MM.1S (cell line): ENCODE data around the gene EN1.

Source experiments
- DNase-seq: peaks from one replicate; pipeline ENCODE4 v3.0.0-alpha.2; 2015
- H2AFZ ChIP-seq: fragments of 300-600 bp; sonication (generic); 2 replicates; pipeline ENCODE4 v1.6.0; 2016; ENCODE audit warnings: antibody characterized with exemption, low read length
- H3F3A ChIP-seq: fragments of 300-600 bp; sonication (generic); 2 replicates; pipeline ENCODE4 v1.6.1; 2016; ENCODE audit warnings: mild to moderate bottlenecking, antibody characterized with exemption, low read length, moderate library complexity, mixed read lengths; ENCODE audit not compliant: insufficient read depth
- H3K27ac ChIP-seq: fragments of 300-600 bp; sonication (generic); 2 replicates; pipeline ENCODE4 v1.5.1; 2016; ENCODE audit warnings: mild to moderate bottlenecking, low read length
- H3K27me3 ChIP-seq: fragments of 300-600 bp; sonication (generic); replicated peaks from 2 replicates; pipeline ENCODE4 v1.6.0; 2016; ENCODE audit warnings: low read length; ENCODE audit not compliant: insufficient read depth
- H3K36me3 ChIP-seq: fragments of 300-600 bp; sonication (generic); replicated peaks from 2 replicates; pipeline ENCODE4 v1.6.1; 2016; ENCODE audit warnings: mild to moderate bottlenecking, low read length, mixed read lengths; ENCODE audit not compliant: insufficient read depth
- H3K4me1 ChIP-seq: fragments of 300-600 bp; sonication (generic); 2 replicates; pipeline ENCODE4 v1.6.1; 2016; ENCODE audit warnings: low read length, mixed read lengths
- H3K4me2 ChIP-seq: fragments of 300-600 bp; sonication (generic); 2 replicates; pipeline ENCODE4 v1.6.0; 2016; ENCODE audit warnings: low read depth, low read length
- H3K4me3 ChIP-seq: fragments of 300-600 bp; sonication (generic); 2 replicates; pipeline ENCODE4 v1.5.1; 2016; ENCODE audit warnings: low read length, mixed read lengths
- H3K79me2 ChIP-seq: fragments of 300-600 bp; sonication (generic); 2 replicates; pipeline ENCODE4 v1.6.1; 2016; ENCODE audit warnings: mixed run types, low read length, mixed read lengths
- H3K9ac ChIP-seq: fragments of 300-600 bp; sonication (generic); 2 replicates; pipeline ENCODE4 v1.6.1; 2016; ENCODE audit warnings: low read length, mixed read lengths
- H3K9me2 ChIP-seq: fragments of 300-600 bp; sonication (generic); replicated peaks from 2 replicates; pipeline ENCODE4 v1.6.1; 2016; ENCODE audit warnings: mild to moderate bottlenecking, low read length, mixed read lengths; ENCODE audit not compliant: insufficient read depth
- H3K9me3 ChIP-seq: fragments of 300-600 bp; sonication (generic); replicated peaks from 2 replicates; pipeline ENCODE4 v1.6.1; 2016; ENCODE audit warnings: mild to moderate bottlenecking, low read length, mixed read lengths; ENCODE audit not compliant: insufficient read depth
- H4K20me1 ChIP-seq: fragments of 300-600 bp; sonication (generic); 2 replicates; pipeline ENCODE4 v1.6.1; 2016; ENCODE audit warnings: mild to moderate bottlenecking, low read length, moderate library complexity, mixed read lengths; ENCODE audit not compliant: insufficient read depth
- EZH2 ChIP-seq: fragments of 300-600 bp; sonication (generic); optimal IDR thresholded peaks from 2 replicates; pipeline ENCODE3; 2017; ENCODE audit warnings: low read depth, mild to moderate bottlenecking, antibody characterized with exemption, low read length, mixed read lengths
- EZH2phosphoT487 ChIP-seq: fragments of 300-600 bp; sonication (generic); IDR thresholded peaks from 2 replicates; pipeline ENCODE4 v1.6.1; 2018; ENCODE audit warnings: antibody characterized with exemption, low read length
- TF ChIP-seq, protein P1 (sequence below): fragments of 300-600 bp; sonication (generic); IDR thresholded peaks from 2 replicates; pipeline ENCODE4 v1.5.1; 2016; ENCODE audit warnings: antibody characterized with exemption, low read length, mixed read lengths

EN1 gene

DNA sequence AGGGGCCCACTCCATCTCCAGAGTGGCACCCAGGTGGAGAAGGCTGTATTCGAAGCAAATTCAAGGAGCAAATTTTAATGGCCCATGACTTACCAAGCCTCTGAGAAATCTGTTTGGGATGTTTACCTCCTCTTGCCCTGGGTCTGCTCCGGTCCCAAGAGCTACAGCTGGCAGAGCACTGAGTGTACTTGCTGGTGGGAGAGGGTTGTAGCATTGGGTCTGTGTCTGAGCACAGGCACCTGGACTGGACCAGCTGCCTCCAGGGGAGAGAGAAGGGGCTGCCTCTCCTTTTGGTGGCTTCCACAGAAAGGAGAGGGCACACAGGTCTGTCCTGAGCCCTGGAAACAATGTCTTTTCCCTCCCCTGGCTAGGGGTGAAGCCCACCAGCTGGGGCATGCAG is 9.8 kb downstream of the EN1 start:
- Histone ChIP-seq H3K4me3 (no peak overlapping the region), H3K36me3 (no peaks in the 10 kb centered on the region), H3K9me2 (no peaks in the 10 kb centered on the region), H3K9ac (no peak overlapping the region), H3K79me2 (no peaks in the 10 kb centered on the region), H2AFZ (no peak overlapping the region), H4K20me1 (no peaks in the 10 kb centered on the region), H3K27me3 (peaks cover 16% of the 10 kb centered on the region; the same call in 1 of the 2 replicates), H3K9me3 (no peaks in the 10 kb centered on the region), H3K4me2 (no peak overlapping the region), H3F3A (no peaks in the 10 kb centered on the region), H3K4me1 (no peaks in the 10 kb centered on the region), H3K27ac (no peak overlapping the region)
- DNase-seq = no peak
- no peak for TF ChIP-seq EZH2
- TF ChIP-seq EZH2phosphoT487 = no peak
- TF ChIP-seq, protein P1, sequence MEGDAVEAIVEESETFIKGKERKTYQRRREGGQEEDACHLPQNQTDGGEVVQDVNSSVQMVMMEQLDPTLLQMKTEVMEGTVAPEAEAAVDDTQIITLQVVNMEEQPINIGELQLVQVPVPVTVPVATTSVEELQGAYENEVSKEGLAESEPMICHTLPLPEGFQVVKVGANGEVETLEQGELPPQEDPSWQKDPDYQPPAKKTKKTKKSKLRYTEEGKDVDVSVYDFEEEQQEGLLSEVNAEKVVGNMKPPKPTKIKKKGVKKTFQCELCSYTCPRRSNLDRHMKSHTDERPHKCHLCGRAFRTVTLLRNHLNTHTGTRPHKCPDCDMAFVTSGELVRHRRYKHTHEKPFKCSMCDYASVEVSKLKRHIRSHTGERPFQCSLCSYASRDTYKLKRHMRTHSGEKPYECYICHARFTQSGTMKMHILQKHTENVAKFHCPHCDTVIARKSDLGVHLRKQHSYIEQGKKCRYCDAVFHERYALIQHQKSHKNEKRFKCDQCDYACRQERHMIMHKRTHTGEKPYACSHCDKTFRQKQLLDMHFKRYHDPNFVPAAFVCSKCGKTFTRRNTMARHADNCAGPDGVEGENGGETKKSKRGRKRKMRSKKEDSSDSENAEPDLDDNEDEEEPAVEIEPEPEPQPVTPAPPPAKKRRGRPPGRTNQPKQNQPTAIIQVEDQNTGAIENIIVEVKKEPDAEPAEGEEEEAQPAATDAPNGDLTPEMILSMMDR = no peak

DNA sequence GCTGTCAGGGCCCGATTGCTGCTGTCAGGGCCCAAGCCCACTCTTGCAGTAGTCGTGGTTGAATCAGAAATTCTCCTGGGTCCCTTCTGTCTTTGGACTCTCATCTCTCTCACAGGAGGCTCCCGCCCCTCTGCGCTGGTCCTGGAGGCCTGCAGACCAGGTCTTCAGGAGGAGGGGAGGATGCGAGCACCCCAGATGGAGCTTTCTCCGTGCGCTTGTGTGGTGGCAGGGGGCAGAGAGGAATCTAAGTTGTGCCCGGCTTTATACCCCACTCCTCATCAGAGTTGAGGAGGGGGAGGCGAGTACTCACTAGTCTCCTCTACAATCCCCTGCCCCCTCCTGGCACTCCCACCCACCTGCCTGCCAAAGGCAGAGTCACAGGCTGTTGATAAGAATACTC is 10.4 kb downstream of the EN1 start:
- DNase-seq = no peak
- H3K4me2 ChIP-seq = no peak overlapping the region
- peaks cover 14% of the 10 kb centered on the region; the same call in 1 of the 2 replicates for H3K27me3 ChIP-seq
- H2AFZ ChIP-seq = no peak overlapping the region
- H3F3A ChIP-seq = no peaks in the 10 kb centered on the region
- no peaks in the 10 kb centered on the region for H3K4me1 ChIP-seq
- no peak overlapping the region for H3K27ac ChIP-seq
- TF ChIP-seq, protein P1 = no peak
- no peaks in the 10 kb centered on the region for H3K9me2 ChIP-seq
- no peaks in the 10 kb centered on the region for H4K20me1 ChIP-seq
- H3K9me3 ChIP-seq = no peaks in the 10 kb centered on the region
- no peaks in the 10 kb centered on the region for H3K79me2 ChIP-seq
- H3K9ac ChIP-seq = no peak overlapping the region
- H3K36me3 ChIP-seq = no peaks in the 10 kb centered on the region
- H3K4me3 ChIP-seq = no peak overlapping the region

DNA sequence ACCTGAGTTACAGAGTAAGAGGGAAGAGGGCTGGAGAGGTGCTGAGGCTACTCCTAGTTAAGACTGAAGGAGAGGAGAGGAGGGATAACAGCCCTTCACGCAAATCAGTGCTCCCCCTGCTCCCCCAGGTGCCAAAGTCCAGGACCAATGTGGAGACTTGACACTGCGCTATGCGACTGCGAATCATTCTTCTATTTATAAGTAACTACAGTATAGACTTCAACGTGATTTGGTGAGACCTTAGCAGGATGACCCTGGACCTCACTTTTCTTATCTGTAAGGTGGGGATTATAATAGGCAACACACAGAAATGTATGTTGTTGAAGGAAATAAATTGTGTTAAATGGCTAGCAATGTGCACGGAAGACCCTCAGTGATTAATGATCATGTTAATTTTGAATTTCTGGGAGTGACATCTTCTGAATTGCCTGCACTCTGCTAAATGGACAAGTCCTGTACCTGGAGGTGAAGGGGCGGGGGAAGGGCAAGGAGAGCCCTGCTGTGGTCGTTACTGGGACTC is 11.0 kb downstream of the EN1 start:
- Histone ChIP-seq H2AFZ (no peak overlapping the region), H3K9me3 (no peaks in the 10 kb centered on the region), H3K36me3 (no peaks in the 10 kb centered on the region), H3K79me2 (no peaks in the 10 kb centered on the region), H3K9ac (no peak overlapping the region), H3K4me3 (no peak overlapping the region), H3K27ac (no peak overlapping the region), H3K4me2 (peak overlapping the region; percentile 47; the same call in 1 of the 2 replicates), H3K27me3 (peaks cover 14% of the 10 kb centered on the region; the same call in 1 of the 2 replicates), H3F3A (no peaks in the 10 kb centered on the region), H3K9me2 (no peaks in the 10 kb centered on the region), H4K20me1 (no peaks in the 10 kb centered on the region), H3K4me1 (no peaks in the 10 kb centered on the region)
- DNase-seq = no peak
- TF ChIP-seq, protein P1 = no peak
- TF ChIP-seq EZH2phosphoT487 (no peak), EZH2 (no peak)
